Ureter (tissue), 1 donor: ENCODE data around the gene PTPRM. TPM values are rescaled to one million over a fixed set of nuclear protein-coding genes. Genes with fewer than 3 reads are reported as not detected.
A peak's percentile ranks its signal among the peaks of the same experiment; 100 is the strongest.

Source experiments
- DNase-seq: peaks from one replicate; pipeline ENCODE4 v3.0.0-alpha.2; 2020; ENCODE audit warnings: low spot score
- total RNA-seq: library from RNA; stranded (reverse); gene quantifications from one replicate; pipeline ENCODE4 v1.2.4, GENCODE V29; 2023
- donor health status: DM: yes; HTN: yes; CAD: no.

Gene PTPRM
- total RNA-seq, 1 donor from 2014 or later, result 148 TPM

DNA sequence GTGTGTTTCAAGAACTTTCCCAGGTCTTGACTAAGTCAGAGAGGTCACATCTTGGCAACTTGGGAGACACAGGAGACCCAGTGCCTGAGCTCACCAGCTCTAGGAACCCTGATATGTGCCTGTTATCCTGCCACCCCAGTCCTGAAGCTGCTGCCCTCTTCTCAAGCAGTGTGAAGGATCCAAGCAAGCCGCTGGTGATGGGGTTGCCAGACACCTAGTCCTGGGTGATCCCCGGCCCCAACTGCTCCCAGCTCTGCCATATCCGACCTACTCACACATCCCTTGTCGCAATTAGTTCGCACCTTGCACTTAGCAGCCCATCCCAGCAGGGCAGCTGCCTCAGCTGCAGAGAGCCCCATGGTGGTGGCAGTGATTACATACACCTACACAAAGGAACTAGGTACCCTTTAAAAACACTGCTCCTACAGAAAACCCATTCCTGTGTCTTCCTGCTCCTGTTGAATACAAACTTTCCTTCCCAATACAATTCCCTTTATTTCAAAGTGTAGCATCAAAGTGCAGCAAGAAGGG is 794.9 kb downstream of the PTPRM start:
- no peak for DNase-seq

DNA sequence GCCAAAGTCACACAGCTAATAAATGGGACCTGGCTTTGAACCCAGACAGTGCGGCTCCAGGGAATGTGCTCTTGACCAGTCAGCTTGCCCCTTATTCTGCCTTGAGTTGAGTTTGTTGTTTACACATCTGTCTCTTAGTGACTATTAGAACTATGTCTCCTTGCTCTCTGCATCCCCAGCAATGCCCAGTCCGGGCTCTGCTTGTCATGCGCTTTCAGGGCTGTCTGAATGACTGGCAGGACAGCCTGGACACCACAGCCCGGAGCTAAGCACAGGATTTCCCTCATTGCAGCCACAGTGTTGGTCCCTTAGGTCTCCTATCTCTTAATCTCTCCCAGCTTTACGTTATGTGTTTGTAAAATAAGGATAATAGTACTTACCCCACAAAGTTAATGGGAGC is 795.7 kb downstream of the PTPRM start:
- DNase-seq, result no peak

DNA sequence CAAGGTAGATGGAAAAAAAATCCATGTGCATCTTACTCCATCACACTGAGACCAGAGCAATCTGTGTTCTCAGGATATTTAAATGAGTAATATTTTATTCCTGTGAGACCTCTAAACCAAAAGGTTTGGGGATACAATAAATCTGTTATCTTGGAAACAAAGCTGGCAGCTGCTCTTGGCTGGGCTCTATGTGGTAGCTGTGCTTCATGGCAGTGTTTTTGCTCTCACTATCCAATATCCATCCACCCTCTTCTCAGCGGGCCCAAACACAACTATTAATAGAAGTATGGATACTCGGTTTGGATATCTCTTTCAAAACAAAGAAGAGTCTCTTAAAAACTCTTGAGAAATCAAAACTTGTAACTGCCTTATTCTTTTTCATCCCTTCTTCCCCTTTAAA is 797.3 kb downstream of the PTPRM start:
- DNase-seq, result no peak

DNA sequence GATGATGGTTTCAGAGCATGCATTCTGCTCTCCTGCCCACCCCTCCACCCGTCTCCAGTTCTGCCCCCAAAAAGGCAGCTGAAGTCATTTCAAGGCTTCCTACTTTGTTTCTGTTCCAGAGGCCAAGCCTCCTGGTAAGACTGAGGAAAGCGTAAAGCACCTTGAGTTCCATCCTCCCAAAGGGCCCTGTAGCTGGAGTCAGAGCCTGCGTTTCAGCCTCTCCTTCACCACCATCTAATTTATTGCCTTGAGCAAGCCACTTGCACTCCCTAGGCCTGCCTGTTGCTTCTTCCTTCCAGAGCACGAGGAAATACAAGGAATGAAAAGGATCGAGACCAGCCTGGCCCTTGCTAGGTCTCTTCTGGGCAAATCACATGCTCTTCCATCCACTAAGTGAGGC is 797.9 kb downstream of the PTPRM start:
- DNase-seq, result no peak

DNA sequence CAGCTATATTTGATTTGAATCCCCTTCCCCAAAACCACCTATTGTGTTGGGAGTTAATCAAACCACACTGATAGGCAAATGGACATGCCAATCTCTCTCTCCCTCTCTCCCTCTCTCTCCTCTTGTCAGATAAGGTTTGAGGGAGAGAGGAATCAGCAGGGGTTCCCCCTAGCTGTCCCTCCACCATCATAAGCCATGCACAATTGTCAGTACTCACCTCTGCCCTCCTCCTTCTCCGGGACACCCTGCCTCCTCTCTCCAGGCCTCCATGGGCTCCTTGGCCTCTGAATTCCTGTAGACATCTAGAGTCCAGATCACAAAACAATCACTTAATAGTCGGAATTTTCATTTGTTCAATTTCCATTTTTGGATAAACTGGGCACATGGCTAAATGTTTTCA is 798.4 kb downstream of the PTPRM start:
- DNase-seq, result no peak

DNA sequence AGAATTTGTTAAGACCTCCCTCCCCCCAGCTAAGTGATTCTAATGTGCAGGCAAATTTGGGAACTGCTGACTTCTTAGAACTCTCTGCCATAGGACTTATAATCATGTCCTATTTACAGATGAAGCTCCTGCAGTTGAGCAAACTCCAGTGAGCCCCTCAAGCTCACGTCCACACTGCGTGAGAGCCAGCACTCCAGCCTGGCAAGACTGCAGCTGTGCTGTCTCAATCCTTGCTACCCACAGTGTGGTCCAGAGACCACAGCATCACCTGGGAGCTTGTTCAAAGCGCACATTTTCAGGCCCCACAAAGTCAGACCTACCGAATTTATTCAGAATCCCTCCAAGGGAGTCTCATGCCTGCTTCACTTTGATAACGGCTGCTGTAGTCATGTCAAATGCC is 799.0 kb downstream of the PTPRM start:
- no peak for DNase-seq

DNA sequence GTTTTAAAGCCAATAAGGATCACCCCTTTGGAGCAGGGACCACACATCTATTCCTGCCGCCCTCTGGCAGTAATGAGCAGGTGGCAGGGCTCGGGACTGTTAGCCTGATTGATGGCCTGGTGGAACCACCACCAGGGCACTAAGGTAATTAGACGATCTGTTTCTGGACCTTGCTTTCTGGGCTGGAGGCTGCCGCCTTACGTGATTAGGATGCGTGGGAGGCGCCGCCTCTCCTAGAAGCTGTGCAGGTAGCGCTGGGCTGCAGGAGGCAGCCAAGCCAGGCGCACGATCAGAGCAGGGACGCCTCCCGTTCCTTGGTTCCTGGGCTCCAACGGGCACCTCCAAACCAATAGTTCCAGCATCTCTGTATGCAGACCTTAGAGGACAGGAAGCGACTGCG is 799.5 kb downstream of the PTPRM start:
- DNase-seq, result no peak

DNA sequence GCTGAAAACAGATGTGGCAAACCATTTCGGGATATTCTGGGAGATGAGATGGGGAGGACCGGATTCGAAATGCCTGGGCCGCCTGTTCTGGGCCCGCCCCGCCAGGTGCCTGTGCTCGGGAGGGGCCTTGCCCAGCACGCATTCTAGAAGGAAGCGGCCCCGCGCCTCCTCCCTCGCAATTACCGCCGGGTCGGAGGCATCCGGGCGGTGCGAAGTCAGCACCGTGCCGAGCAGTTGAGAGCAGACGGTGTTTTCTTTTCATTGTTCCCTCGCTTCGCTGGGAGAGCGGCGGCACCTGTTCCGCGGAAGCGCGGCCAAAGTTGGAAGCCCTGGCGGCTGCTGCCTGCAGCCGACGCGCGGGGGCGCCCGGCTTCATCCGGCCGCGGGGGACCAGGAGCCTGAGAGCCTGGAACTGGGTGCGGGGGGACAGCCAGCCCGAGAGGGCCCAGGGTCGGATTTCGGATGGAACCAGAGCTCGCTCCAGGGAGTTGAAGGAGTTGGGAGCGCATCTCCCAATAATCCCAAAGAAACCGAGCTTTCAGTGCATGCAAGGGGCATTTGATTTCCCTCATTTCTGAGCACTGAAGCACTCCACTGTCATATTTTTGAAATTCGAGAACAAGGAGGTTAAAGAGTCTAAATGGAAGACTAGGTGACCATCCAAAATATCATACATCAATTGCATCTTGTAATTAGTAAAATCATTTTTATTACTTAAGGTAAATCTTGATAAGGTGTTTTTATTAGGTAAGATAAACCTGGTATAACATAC is 800.3 kb downstream of the PTPRM start:
- peak; percentile 52 for DNase-seq

DNA sequence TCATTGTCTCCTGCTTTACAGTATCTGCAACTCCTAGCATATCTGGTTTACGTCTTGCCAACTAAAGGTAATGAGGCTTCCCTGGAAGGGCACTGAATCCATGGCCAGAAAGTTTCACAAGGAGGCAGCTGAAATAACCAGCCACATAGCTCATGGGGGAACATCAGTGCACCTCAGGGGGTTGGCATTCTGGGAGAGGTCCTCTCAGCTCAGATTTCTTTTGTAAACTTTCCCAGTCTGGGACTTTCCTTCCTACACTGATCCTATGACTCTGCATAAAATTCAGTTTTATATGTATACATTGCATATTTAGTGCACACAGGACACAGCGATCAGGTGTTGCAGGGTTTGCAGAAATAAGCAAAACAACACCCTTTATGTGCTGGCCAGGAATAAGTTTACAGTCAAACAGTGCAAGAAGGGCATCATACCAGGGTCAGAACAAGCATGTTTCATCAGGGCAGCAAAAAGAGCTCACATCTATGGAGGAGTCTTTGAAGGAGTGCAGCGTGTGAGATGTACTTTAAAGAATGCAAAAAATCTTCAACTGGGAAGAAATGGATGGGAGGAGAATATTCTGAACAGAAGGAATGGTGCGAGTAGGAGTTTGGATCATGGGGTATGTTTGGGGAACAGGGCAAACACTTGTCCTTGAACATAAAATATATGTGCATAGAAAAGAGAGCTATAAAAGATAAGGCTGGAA is 801.5 kb downstream of the PTPRM start:
- no peak for DNase-seq

DNA sequence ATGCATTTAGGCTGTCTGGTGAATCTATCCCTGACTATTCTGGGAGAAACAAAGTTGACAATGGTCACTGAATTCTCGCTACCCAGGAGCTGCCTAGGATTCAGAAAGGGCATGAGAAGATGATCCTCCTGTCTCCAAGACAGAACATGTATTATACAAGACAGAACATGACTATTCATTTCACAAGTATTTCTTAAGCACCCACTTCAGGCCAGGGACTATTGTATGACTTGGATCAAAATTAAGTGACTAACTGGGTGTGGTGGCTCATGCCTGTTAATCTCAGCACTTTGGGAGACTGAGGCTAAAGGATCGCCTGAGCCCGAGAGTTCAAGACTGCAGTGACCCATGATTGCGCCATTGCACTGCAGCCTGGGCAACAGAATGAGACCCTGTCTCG is 806.4 kb downstream of the PTPRM start:
- DNase-seq, result no peak

DNA sequence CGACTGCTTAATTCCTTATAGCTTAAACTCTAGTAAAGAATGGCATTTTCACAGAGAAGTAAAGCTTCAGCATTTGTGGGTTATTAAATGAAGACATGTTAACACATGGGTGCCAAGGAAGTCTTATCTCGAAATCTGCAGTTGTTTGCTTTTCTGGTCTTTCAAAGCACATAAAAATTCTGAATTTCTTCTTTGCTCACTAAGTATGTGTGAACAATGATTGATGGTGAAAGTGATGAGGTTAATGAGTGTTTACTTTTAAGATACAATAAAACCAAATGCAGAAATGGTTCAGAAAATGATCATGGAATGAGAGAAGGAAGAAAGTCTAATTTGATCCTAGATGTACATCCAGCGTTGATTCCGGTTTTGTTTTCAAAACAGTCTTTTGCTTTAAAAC is 807.6 kb downstream of the PTPRM start:
- no peak for DNase-seq

DNA sequence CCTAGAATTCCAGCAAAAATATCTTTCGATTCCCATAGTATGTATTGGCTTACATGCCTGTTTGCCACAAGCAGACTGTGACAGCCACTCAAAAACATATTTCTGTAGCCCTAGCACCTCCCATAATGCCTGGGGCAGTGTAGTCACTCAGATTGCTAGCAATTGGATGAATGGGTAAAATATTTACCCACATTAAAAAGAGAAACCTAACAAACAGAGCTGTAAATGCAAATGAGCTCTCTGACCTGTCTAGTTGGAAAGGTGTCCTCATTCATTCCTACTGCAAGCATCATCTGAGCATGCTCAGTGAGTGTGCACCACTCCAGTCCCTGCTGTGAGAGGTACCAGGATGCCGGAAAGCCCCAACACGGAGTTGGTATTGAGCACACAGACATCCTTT is 808.1 kb downstream of the PTPRM start:
- DNase-seq, result no peak

DNA sequence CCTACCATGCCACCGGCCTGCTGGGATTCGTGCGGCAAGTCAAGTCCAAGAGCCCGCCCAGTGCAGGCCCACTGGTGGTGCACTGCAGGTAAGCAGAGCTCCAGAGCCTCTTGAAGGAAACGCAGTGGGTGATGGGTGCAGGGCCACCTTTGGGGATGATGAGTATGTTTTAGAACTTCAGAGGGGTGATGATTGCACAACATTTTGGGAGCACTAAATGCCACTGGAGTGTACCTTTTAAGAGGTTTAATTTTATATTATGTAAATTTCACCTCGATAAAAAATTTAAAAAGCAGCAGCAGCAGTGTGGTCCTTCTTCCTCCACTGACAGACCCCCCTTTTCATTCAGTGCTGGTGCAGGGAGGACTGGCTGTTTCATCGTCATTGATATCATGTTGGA is 809.0 kb downstream of the PTPRM start:
- no peak for DNase-seq

DNA sequence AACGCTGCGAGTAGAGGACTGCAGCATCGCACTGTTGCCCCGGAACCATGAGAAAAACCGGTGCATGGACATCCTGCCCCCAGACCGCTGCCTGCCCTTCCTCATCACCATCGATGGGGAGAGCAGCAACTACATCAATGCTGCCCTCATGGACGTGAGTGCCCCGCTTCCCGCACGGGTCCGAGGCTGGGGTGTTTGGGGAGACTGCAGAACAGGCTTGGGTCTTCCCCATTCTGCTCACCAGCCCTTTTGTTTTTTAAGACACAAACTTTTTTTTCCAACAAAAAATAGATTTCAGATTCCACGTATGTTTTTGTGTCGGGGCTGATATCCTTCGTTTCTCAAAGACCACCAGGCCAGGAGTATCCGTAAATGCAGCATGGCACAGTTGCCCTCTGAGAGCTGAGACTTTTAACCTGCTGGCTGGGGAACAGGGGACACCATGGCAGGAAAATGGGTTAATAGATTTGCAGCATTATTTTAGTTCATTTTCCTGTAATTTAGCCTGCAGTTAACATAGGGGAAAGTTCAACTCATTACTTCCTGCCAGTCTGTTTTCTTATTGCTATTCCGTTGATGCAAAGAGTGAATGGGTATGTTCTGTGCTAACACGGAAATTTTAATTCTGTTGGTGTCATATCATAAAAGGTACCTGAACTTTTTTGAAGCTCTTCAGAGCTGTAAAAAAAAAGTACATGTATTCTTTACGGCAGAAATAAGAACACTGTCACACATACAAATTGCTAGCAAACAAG is 812.2 kb downstream of the PTPRM start:
- no peak for DNase-seq

DNA sequence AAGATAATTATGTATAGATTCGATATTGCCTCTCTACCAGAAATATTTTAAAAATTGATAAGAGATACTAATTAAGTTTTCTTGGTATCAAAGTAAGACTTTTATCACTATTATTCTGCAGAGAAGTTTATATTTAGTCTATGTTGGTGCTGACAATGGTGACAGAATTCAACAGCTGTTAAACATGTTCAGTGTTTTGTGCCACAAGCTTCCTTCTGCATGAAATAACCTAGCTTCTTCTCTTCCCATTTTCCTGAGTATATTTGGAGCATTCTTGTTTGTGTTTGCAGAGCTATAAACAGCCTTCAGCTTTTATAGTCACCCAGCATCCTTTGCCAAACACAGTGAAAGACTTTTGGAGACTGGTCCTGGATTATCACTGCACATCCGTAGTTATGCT is 812.9 kb downstream of the PTPRM start:
- DNase-seq, result no peak

DNA sequence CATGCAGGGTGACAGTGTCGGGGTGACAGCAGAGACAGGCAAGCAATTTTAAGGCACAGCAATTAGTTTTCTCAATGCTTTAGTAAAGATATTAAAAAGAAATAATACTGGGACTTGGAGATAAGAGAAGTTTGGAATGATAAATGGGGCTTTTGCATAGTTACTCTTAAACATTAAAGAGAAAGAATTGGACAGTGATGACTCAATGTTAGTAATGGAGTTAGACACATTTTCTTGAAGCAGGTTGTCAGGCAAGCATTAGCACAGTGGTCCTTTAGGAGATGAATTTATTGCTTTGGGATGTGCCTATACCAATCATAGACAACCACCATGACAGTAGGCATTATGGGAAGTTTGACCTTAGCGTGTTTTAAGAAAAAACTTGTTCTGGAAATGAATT is 813.8 kb downstream of the PTPRM start:
- no peak for DNase-seq

DNA sequence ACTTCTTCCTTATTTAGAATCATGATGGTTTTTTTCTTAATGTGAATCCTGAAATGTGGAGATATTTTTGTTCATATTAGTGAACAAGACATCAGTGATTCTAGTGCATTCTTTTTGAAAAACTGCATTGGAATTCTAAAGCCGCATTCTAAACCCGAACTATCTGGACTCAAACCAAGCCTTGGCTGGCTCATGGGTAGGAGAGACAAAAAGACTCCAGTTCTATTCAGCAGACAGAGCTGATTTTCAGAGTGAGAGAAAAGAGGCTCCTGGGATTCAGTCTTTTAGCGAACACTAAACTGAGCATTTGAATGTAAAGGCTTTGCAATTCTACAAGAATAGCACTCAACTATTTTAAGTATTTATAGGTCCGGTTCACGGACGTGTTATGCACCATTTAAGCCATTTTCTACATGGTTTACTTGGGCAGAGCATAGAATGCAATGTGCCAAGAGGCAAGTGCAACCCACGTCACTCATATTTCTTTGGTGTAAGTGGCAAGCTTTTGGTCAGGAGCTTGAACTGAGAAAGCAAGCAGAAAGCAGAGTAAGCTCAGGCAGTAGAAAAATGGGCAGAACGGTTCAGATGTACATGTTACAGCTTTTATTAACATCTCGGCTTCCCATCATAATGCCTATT is 814.8 kb downstream of the PTPRM start:
- no peak for DNase-seq

DNA sequence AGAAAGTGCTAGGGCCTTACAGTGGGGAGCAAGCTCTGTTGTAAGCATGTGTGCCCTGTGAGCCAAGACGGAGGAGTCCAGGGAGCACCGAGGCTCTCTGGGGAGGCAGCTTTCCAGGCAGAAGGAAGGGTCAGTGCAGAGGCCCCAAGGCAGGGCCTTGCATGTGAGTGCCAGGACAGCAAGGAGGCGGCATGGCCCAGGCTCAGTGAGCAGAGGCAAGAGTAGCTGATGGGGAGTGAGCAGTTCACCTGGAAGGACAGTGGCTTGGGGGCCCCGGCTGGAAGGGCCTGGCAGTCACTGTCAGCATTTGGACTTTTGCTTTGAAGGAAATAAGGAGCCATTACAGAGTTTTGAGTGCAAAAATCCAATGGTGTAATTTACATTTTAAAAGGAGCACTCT is 818.3 kb downstream of the PTPRM start:
- no peak for DNase-seq

DNA sequence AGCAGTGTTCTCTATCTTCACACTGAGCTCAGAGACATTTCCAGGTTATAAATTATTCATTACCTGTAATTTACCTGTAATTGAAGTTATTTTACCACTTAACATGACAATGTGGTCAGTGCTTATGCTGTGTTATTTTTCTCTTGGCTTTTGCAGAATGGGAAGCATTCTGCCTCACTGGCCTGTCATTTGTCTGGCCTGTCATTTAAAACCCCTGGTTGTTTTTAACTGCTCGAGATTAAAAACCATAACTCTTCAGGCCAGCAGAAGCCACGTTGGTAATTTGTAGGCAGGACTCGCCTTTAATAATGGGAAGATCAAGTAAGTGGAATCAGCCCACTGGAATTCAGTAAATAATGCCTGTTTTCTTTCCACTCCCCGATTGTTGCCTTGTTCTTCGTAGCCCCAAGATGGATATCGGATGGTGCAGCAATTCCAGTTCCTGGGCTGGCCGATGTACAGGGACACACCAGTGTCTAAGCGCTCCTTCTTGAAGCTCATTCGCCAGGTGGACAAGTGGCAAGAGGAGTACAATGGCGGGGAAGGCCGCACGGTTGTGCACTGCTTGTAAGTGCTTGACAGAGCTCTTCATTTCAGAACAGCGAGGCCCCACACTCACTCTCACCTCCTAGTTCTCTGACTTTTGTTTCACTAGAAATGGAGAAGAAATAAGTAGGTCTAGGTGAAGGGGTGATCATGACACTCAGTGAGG is 819.7 kb downstream of the PTPRM start:
- DNase-seq, result no peak

DNA sequence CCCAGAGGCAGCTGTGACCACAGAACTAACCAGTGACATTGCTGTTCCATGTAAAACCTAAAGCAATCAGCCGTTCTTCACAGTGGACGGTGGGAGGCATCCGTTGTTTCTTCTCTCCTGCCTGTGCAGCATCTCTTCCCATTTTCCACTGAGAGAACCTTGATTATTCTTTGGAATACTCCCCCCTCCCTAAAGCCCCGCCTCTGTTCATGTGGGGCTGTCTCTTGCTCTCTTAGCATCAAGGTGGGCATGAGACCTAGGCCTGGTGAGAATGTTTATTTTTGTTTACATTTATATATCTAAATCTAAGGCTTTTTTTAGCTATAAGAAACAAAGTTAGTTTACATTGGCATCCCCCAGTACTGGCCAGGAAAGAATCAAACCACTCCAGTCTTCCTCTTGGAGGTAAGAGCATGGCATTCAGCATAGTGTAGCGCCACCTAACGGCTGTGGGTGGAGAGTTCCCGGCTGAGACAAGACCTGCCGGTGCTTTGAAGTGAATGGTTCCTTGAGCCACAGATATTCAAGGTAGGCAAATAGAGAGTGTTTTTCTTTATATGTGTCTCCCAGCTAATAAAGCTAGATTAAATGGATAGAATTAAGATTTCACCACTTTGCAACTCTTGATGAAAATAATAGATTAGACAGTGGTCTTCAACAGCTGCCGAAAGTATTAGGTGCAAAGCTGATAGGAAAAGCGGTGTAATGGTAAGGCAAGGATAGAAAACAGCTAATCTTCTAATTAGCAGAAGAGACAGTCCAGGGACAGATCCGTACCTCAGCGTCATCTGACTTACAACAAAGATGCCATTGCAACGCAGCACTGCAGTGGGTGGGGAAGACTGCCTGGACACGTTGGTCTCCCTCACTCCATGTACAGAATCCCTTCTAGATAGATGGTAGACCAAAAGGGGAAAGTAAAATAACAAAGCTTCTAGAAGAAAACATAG is 822.5 kb downstream of the PTPRM start:
- DNase-seq, result peak; percentile 68
